Fibroblast of mammary gland (primary cell): ENCODE measurements around the gene ELK4.

ENCODE experiments used
- DNase-seq: peaks from one replicate; pipeline ENCODE4 v3.0.0-alpha.2; 2010; ENCODE audit warnings: low read depth
- H3K4me3 ChIP-seq: 2 replicates; pipeline ENCODE4 v1.5.1; 2011; ENCODE audit warnings: low read depth, mild to moderate bottlenecking, low read length, moderate library complexity; ENCODE audit not compliant: control insufficient read depth
- CTCF ChIP-seq: conservative IDR thresholded peaks from 2 replicates; pipeline ENCODE4 v1.5.1; 2011; ENCODE audit warnings: low read depth, low read length, inconsistent platforms; ENCODE audit not compliant: control insufficient read depth, insufficient read depth

The ELK4 gene

GRCh38 chr1:205619376-205619775 is 12.4 kb downstream of the ELK4 start:
- no peak for DNase-seq
- TF ChIP-seq CTCF: no peak

GRCh38 chr1:205616563-205617293 is 15.1 kb downstream of the ELK4 start:
- no peak for TF ChIP-seq CTCF

More at GRCh38 chr1:205619376-205619775, 12.4 kb downstream of the ELK4 start:
- no peak overlapping the region for H3K4me3 ChIP-seq

GRCh38 chr1:205615789-205616188 is 16.0 kb downstream of the ELK4 start:
- no peak for TF ChIP-seq CTCF
- no peak overlapping the region for H3K4me3 ChIP-seq
- DNase-seq: no peak

More at GRCh38 chr1:205616563-205617293, 15.1 kb downstream of the ELK4 start:
- H3K4me3 ChIP-seq: no peak overlapping the region
- DNase-seq: no peak

GRCh38 chr1:205613854-205614412 is 17.9 kb downstream of the ELK4 start:
- no peak overlapping the region for H3K4me3 ChIP-seq
- TF ChIP-seq CTCF: no peak
- no peak for DNase-seq

- DNase-seq: no peak
- TF ChIP-seq CTCF: no peak
- H3K4me3 ChIP-seq: no peak overlapping the region
Observed at GRCh38 chr1:205612556-205612955, 19.3 kb downstream of the ELK4 start.

- H3K4me3 ChIP-seq: no peak overlapping the region
- no peak for DNase-seq
Observed at GRCh38 chr1:205612104-205612503, 19.7 kb downstream of the ELK4 start.

More at GRCh38 chr1:205612104-205612503, 19.7 kb downstream of the ELK4 start:
- no peak for TF ChIP-seq CTCF
